WTC11 (cell line): ENCODE data around the gene FRMD8. TPM values are rescaled to one million over a fixed set of nuclear protein-coding genes. Genes with fewer than 3 reads are reported as not detected.

ENCODE experiments used
- ATAC-seq: fragments of 200-7000 bp; cut with Tn5 transposase; 2 replicates; pipeline ENCODE4 v1.10.0; 2021; ENCODE audit warnings: mild to moderate bottlenecking, moderate library complexity
- CTCF ChIA-PET: fragments of 300-600 bp; sonication (Branson Sonifier 250); formaldehyde crosslinking; loops from one replicate; lab custom pipeline; 2021; ENCODE audit warnings: antibody characterized with exemption; lab: Charles Lee
- POLR2A ChIA-PET: fragments of 350-600 bp; sonication (Branson Sonifier 250); formaldehyde crosslinking; loops from one replicate; lab custom pipeline; 2021; ENCODE audit warnings: antibody characterized with exemption; lab: Charles Lee
- DNase-seq: peaks from one replicate; pipeline ENCODE4 v3.0.0; 2021; ENCODE audit warnings: low spot score
- H3K27ac Mint-ChIP-seq: 2 replicates; pipeline ENCODE4 v1.8.0; 2021; ENCODE audit warnings: mixed read lengths
- H3K27me3 Mint-ChIP-seq: 2 replicates; pipeline ENCODE4 v1.8.0; 2021; ENCODE audit warnings: low read depth, mild to moderate bottlenecking, moderate library complexity, mixed read lengths
- H3K36me3 Mint-ChIP-seq: 2 replicates; pipeline ENCODE4 v1.8.0; 2021; ENCODE audit warnings: mixed read lengths
- H3K4me1 Mint-ChIP-seq: 2 replicates; pipeline ENCODE4 v1.8.0; 2022; ENCODE audit warnings: mixed read lengths
- H3K4me3 Mint-ChIP-seq: 2 replicates; pipeline ENCODE4 v1.8.0; 2021; ENCODE audit warnings: mild to moderate bottlenecking, moderate library complexity, mixed read lengths
- H3K9me3 Mint-ChIP-seq: 2 replicates; pipeline ENCODE4 v1.8.0; 2021; ENCODE audit warnings: mixed read lengths
- GABPB1 ChIP-seq: sonication (generic); formaldehyde crosslinking; IDR thresholded peaks from 2 replicates; pipeline ENCODE4 v1.8.1; 2023; ENCODE audit warnings: mild to moderate bottlenecking, missing genetic modification reagents
- JAZF1 ChIP-seq: fragments of 250-450 bp; sonication (Bioruptor Pico); IDR thresholded peaks from 2 replicates; pipeline ENCODE4 v1.9.0; 2021; ENCODE audit warnings: moderate library complexity, mild to moderate bottlenecking, inconsistent platforms
- NFATC4 ChIP-seq: fragments of 250-450 bp; sonication (Bioruptor Pico); IDR thresholded peaks from 2 replicates; pipeline ENCODE4 v1.9.0; 2021; ENCODE audit warnings: mild to moderate bottlenecking
- NR3C1 ChIP-seq: sonication (generic); formaldehyde crosslinking; conservative IDR thresholded peaks from 2 replicates; pipeline ENCODE4 v1.8.1; 2023; ENCODE audit warnings: low read depth, mild to moderate bottlenecking, missing genetic modification reagents
- USF1 ChIP-seq: sonication (generic); formaldehyde crosslinking; IDR thresholded peaks from 2 replicates; pipeline ENCODE4 v1.8.0; 2022; ENCODE audit warnings: mild to moderate bottlenecking, missing genetic modification reagents
- USF2 ChIP-seq: sonication (generic); formaldehyde crosslinking; IDR thresholded peaks from 2 replicates; pipeline ENCODE4 v1.8.1; 2023; ENCODE audit warnings: mild to moderate bottlenecking, missing genetic modification reagents, moderate library complexity
- ZBTB21 ChIP-seq: sonication (generic); formaldehyde crosslinking; IDR thresholded peaks from 2 replicates; pipeline ENCODE4 v1.8.1; 2023; ENCODE audit warnings: mild to moderate bottlenecking, missing genetic modification reagents, borderline replicate concordance
- ZMAT4 ChIP-seq: fragments of 250-450 bp; sonication (Bioruptor Pico); IDR thresholded peaks from 2 replicates; pipeline ENCODE4 v1.9.0; 2021; ENCODE audit warnings: mild to moderate bottlenecking
- ZNF138 ChIP-seq: sonication (generic); formaldehyde crosslinking; conservative IDR thresholded peaks from 2 replicates; pipeline ENCODE4 v1.8.1; 2022; ENCODE audit warnings: mild to moderate bottlenecking, moderate library complexity, missing genetic modification reagents
- ZNF396 ChIP-seq: fragments of 250-450 bp; sonication (Bioruptor Pico); IDR thresholded peaks from 2 replicates; pipeline ENCODE4 v1.8.0; 2021; ENCODE audit warnings: mild to moderate bottlenecking, moderate library complexity, borderline replicate concordance
- ZNF416 ChIP-seq: fragments of 250-450 bp; sonication (Bioruptor Pico); IDR thresholded peaks from 2 replicates; pipeline ENCODE4 v1.9.0; 2021; ENCODE audit warnings: mild to moderate bottlenecking, inconsistent platforms
- ZNF671 ChIP-seq: fragments of 250-450 bp; sonication (Bioruptor Pico); IDR thresholded peaks from 2 replicates; pipeline ENCODE4 v1.8.0; 2021; ENCODE audit warnings: mild to moderate bottlenecking
- total RNA-seq: library from RNA; stranded (reverse); gene quantifications from 3 replicates; pipeline ENCODE4 v1.2.3, GENCODE V29; 2021
- TF ChIP-seq, protein P1 (sequence below): sonication (generic); formaldehyde crosslinking; IDR thresholded peaks from 2 replicates; pipeline ENCODE4 v1.8.0; 2022; ENCODE audit warnings: mild to moderate bottlenecking, missing genetic modification reagents
- TF ChIP-seq, protein P2 (sequence below): fragments of 250-450 bp; sonication (Bioruptor Pico); IDR thresholded peaks from 2 replicates; pipeline ENCODE4 v1.9.0; 2021; ENCODE audit warnings: moderate library complexity, mild to moderate bottlenecking, inconsistent platforms, borderline replicate concordance
- TF ChIP-seq, protein P3 (sequence below): fragments of 250-450 bp; sonication (Bioruptor Pico); IDR thresholded peaks from 2 replicates; pipeline ENCODE4 v1.9.0; 2021; ENCODE audit warnings: mild to moderate bottlenecking
- TF ChIP-seq, protein P4 (sequence below): sonication (generic); formaldehyde crosslinking; IDR thresholded peaks from 2 replicates; pipeline ENCODE4 v1.8.0; 2023; ENCODE audit warnings: mild to moderate bottlenecking, missing genetic modification reagents

The FRMD8 gene
- total RNA-seq, 1 experiment from 2014 or later: 23.7 TPM

DNA sequence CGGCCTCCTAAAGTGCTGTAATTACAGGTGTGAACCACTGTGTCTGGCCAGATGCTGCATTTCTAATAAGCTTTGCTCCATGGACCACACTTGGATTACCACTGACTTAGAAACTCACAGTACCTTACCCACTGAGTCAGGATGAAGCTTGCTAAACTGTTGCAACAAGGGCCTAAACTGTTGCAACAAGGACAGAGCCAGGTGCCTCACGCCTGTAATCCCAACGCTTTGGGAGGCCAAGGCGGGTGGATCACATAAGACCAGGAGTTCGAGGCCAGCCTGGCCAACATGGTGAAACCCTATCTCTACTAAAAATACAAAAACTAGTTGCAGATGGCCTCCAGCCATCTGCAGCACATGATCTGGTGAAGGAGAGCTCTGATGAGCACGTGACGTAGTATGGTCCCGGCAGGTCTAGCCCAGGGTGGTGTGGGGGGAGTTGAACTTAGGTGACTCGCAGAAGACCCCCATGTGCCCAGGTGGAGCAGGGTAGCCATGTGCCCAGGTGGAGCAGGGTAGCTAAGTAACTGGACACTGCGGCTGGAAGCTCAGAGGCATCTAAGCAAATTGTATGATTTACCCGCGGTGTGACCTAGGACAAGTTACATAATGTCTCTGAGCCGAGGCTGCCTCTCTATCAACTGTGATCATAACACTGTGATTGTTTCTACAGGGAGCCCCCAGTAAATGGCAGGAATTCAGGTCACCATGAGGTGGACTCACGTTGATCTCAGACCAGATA, 12.4 kb upstream of the FRMD8 start:
- DNase-seq (no peak), ATAC-seq (no peak)
- no peaks in the 10 kb centered on the region for H3K4me1 Mint-ChIP-seq
- POLR2A ChIA-PET: no interaction called here
- H3K27me3 Mint-ChIP-seq: no peaks in the 10 kb centered on the region; the same call in 1 of the 2 replicates
- no peak overlapping the region for H3K4me3 Mint-ChIP-seq
- 0 out of 2 replicates have a peak, but pooled peaks have one; percentile 50 for TF ChIP-seq GABPB1 (CRISPR knock-in tag)
- TF ChIP-seq, protein P1, sequence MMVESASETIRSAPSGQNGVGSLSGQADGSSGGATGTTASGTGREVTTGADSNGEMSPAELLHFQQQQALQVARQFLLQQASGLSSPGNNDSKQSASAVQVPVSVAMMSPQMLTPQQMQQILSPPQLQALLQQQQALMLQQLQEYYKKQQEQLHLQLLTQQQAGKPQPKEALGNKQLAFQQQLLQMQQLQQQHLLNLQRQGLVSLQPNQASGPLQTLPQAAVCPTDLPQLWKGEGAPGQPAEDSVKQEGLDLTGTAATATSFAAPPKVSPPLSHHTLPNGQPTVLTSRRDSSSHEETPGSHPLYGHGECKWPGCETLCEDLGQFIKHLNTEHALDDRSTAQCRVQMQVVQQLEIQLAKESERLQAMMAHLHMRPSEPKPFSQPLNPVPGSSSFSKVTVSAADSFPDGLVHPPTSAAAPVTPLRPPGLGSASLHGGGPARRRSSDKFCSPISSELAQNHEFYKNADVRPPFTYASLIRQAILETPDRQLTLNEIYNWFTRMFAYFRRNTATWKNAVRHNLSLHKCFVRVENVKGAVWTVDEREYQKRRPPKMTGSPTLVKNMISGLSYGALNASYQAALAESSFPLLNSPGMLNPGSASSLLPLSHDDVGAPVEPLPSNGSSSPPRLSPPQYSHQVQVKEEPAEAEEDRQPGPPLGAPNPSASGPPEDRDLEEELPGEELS (CRISPR knock-in tag): no peak
- no peaks in the 10 kb centered on the region for H3K36me3 Mint-ChIP-seq
- H3K9me3 Mint-ChIP-seq: no peaks in the 10 kb centered on the region
- CTCF ChIA-PET: interaction anchor here (0.6 to 1.5 kb wide), 7 partner anchors 40 to 1197 kb away, joined by 3 to 5 read pairs (median 4); no protein-coding TSS in a partner anchor
- H3K27ac Mint-ChIP-seq: no peak overlapping the region

GRCh38 chr11:65375012-65375411, 11.4 kb upstream of the FRMD8 start:
- no peaks in the 10 kb centered on the region for H3K9me3 Mint-ChIP-seq
- ATAC-seq: no peak
- ChIA-PET POLR2A (no interaction called here), CTCF (interaction anchor here (0.6 to 1.4 kb wide), 7 partner anchors 39 to 232 kb away, joined by 3 to 10 read pairs (median 4); no protein-coding TSS in a partner anchor)
- H3K4me3 Mint-ChIP-seq: no peak overlapping the region
- no peak overlapping the region for H3K27ac Mint-ChIP-seq
- no peak for DNase-seq
- H3K4me1 Mint-ChIP-seq: no peaks in the 10 kb centered on the region
- no peak for TF ChIP-seq ZNF416 (CRISPR knock-in tag)
- TF ChIP-seq, protein P1 (CRISPR knock-in tag): no peak
- no peak for TF ChIP-seq NFATC4 (CRISPR knock-in tag)
- H3K27me3 Mint-ChIP-seq: no peaks in the 10 kb centered on the region; the same call in 1 of the 2 replicates
- H3K36me3 Mint-ChIP-seq: no peaks in the 10 kb centered on the region

GRCh38 chr11:65376138-65376713, 10.2 kb upstream of the FRMD8 start:
- Mint-ChIP-seq H3K36me3 (no peaks in the 10 kb centered on the region), H3K4me3 (no peak overlapping the region), H3K27me3 (no peaks in the 10 kb centered on the region; the same call in 1 of the 2 replicates), H3K27ac (no peak overlapping the region), H3K4me1 (no peaks in the 10 kb centered on the region), H3K9me3 (no peaks in the 10 kb centered on the region)
- DNase-seq: no peak
- ChIA-PET POLR2A (interaction anchor here (0.5 kb wide), 1 partner anchor 204 kb away, joined by 3 read pairs; no protein-coding TSS in a partner anchor), CTCF (interaction anchor here (0.9 to 1.2 kb wide), 4 partner anchors 22 to 177 kb away, joined by 3 to 4 read pairs (median 3); no protein-coding TSS in a partner anchor)
- ATAC-seq: no peak
- TF ChIP-seq USF2 (CRISPR knock-in tag): no peak
- TF ChIP-seq USF1: no peak
- no peak for TF ChIP-seq JAZF1 (CRISPR knock-in tag)
- TF ChIP-seq, protein P2, sequence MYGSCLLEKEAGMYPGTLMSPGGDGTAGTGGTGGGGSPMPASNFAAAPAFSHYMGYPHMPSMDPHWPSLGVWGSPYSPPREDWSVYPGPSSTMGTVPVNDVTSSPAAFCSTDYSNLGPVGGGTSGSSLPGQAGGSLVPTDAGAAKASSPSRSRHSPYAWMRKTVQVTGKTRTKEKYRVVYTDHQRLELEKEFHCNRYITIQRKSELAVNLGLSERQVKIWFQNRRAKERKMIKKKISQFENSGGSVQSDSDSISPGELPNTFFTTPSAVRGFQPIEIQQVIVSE (CRISPR knock-in tag): no peak
- TF ChIP-seq, protein P3, sequence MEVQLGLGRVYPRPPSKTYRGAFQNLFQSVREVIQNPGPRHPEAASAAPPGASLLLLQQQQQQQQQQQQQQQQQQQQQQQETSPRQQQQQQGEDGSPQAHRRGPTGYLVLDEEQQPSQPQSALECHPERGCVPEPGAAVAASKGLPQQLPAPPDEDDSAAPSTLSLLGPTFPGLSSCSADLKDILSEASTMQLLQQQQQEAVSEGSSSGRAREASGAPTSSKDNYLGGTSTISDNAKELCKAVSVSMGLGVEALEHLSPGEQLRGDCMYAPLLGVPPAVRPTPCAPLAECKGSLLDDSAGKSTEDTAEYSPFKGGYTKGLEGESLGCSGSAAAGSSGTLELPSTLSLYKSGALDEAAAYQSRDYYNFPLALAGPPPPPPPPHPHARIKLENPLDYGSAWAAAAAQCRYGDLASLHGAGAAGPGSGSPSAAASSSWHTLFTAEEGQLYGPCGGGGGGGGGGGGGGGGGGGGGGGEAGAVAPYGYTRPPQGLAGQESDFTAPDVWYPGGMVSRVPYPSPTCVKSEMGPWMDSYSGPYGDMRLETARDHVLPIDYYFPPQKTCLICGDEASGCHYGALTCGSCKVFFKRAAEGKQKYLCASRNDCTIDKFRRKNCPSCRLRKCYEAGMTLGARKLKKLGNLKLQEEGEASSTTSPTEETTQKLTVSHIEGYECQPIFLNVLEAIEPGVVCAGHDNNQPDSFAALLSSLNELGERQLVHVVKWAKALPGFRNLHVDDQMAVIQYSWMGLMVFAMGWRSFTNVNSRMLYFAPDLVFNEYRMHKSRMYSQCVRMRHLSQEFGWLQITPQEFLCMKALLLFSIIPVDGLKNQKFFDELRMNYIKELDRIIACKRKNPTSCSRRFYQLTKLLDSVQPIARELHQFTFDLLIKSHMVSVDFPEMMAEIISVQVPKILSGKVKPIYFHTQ (CRISPR knock-in tag): no peak
- TF ChIP-seq ZNF138 (CRISPR knock-in tag): no peak
- TF ChIP-seq NR3C1 (CRISPR knock-in tag): no peak
- TF ChIP-seq, protein P4, sequence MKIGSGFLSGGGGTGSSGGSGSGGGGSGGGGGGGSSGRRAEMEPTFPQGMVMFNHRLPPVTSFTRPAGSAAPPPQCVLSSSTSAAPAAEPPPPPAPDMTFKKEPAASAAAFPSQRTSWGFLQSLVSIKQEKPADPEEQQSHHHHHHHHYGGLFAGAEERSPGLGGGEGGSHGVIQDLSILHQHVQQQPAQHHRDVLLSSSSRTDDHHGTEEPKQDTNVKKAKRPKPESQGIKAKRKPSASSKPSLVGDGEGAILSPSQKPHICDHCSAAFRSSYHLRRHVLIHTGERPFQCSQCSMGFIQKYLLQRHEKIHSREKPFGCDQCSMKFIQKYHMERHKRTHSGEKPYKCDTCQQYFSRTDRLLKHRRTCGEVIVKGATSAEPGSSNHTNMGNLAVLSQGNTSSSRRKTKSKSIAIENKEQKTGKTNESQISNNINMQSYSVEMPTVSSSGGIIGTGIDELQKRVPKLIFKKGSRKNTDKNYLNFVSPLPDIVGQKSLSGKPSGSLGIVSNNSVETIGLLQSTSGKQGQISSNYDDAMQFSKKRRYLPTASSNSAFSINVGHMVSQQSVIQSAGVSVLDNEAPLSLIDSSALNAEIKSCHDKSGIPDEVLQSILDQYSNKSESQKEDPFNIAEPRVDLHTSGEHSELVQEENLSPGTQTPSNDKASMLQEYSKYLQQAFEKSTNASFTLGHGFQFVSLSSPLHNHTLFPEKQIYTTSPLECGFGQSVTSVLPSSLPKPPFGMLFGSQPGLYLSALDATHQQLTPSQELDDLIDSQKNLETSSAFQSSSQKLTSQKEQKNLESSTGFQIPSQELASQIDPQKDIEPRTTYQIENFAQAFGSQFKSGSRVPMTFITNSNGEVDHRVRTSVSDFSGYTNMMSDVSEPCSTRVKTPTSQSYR (CRISPR knock-in tag): no peak
- no peak for TF ChIP-seq ZNF396
- TF ChIP-seq ZNF671 (CRISPR knock-in tag): no peak
- no peak for TF ChIP-seq ZBTB21 (CRISPR knock-in tag)
- no peak for TF ChIP-seq ZMAT4 (CRISPR knock-in tag)
